ENCODE results near the gene WDR82. TPM values are rescaled to one million over a fixed set of nuclear protein-coding genes. Genes with fewer than 3 reads are reported as not detected.

Gene WDR82
- total RNA-seq, 4 donors from 2014 or later = 66.4 to 76.4 (median 72.2) TPM

- no peaks in the 10 kb centered on the region for H3K9me3 ChIP-seq
- H3K4me1 ChIP-seq = peaks cover 8 to 13% of the 10 kb centered on the region in 2 donors
- WGBS, 2 donors = 81 to 83% methylated on average over 7 of the region's 7 CpGs
- intact Hi-C loops (cut with DNase I) = loop anchor here (5.0 kb wide), 2 partner anchors 51 to 54 kb away; partner anchors contain the start of gene TWF2
- peak; percentile 20 to 22 for DNase-seq
- no peak overlapping the region for H3K27ac ChIP-seq
- peaks cover 5 to 6% of the 10 kb centered on the region in 2 donors for H3K36me3 ChIP-seq
- H3K27me3 ChIP-seq = no peaks in the 10 kb centered on the region
- TF ChIP-seq CTCF (IDR thresholded peaks at IDR 0.05) (peak in 4 of 6 experiments; percentile 26 to 55 (median 44)), POLR2A (IDR thresholded peaks at IDR 0.05) (no peak)
- H3K4me3 ChIP-seq (replicated peaks in 1 of 3) = no peak overlapping the region
These were observed 13.2 kb upstream of the WDR82 start for GRCh38 chr3:52291508-52292181.

GRCh38 chr3:52290596-52291507, 12.4 kb upstream of the WDR82 start:
- DNase-seq = no peak
- WGBS, 2 donors = 93% methylated on average over 17 to 22 of the region's 23 CpGs

GRCh38 chr3:52289747-52290595, 11.5 kb upstream of the WDR82 start:
- Histone ChIP-seq H3K4me3 (replicated peaks in 1 of 3) (no peak overlapping the region), H3K27me3 (no peaks in the 10 kb centered on the region), H3K9me3 (no peaks in the 10 kb centered on the region), H3K36me3 (peaks cover 5 to 6% of the 10 kb centered on the region in 2 donors), H3K27ac (no peak overlapping the region), H3K4me1 (peaks cover 17 to 29% of the 10 kb centered on the region in 2 donors)
- no peak for DNase-seq
- TF ChIP-seq POLR2A (IDR thresholded peaks at IDR 0.05) = no peak
- TF ChIP-seq CTCF (IDR thresholded peaks at IDR 0.05) = no peak
- intact Hi-C loops (cut with DNase I) = loop anchor here (5.0 kb wide), 2 partner anchors 52 to 53 kb away; partner anchors contain the start of gene TWF2
- 90 to 93% methylated on average over 10 to 13 of the region's 15 CpGs for WGBS, 2 donors

More at GRCh38 chr3:52290596-52291507, 12.4 kb upstream of the WDR82 start:
- H3K9me3 ChIP-seq = no peaks in the 10 kb centered on the region
- H3K4me3 ChIP-seq (replicated peaks in 1 of 3) = no peak overlapping the region
- no peak overlapping the region for H3K27ac ChIP-seq
- peaks cover 16 to 20% of the 10 kb centered on the region in 2 donors for H3K4me1 ChIP-seq
- intact Hi-C loops (cut with DNase I) = loop anchor here (5.0 kb wide), 2 partner anchors 51 to 54 kb away; partner anchors contain the start of gene TWF2
- H3K27me3 ChIP-seq = no peaks in the 10 kb centered on the region
- peaks cover 5 to 6% of the 10 kb centered on the region in 2 donors for H3K36me3 ChIP-seq
- TF ChIP-seq POLR2A (IDR thresholded peaks at IDR 0.05) = no peak
- TF ChIP-seq CTCF (IDR thresholded peaks at IDR 0.05) = no peak

- WGBS, 2 donors = 93 to 100% methylated on average over 1 of the region's 1 CpG
- no peak for DNase-seq
- intact Hi-C loops (cut with DNase I) = no loop called here
- H3K36me3 ChIP-seq = peaks cover 5 to 6% of the 10 kb centered on the region in 2 donors
- no peaks in the 10 kb centered on the region for H3K27me3 ChIP-seq
- no peaks in the 10 kb centered on the region for H3K9me3 ChIP-seq
- peaks cover 17 to 30% of the 10 kb centered on the region in 2 donors for H3K4me1 ChIP-seq
- H3K4me3 ChIP-seq (replicated peaks in 1 of 3) = no peak overlapping the region
- no peak overlapping the region for H3K27ac ChIP-seq
- TF ChIP-seq CTCF (IDR thresholded peaks at IDR 0.05) (no peak), POLR2A (IDR thresholded peaks at IDR 0.05) (no peak)
These were observed 10.9 kb upstream of the WDR82 start for GRCh38 chr3:52289338-52289746.
